GM12878 (cell line): ENCODE data around the gene CYP26A1. TPM values are rescaled to one million over a fixed set of nuclear protein-coding genes. Genes with fewer than 3 reads are reported as not detected.

ENCODE experiments used
- ATAC-seq: fragments of 200-7000 bp; cut with Tn5 transposase; 3 replicates; pipeline ENCODE4 v1.9.1; 2020; ENCODE audit warnings: mild to moderate bottlenecking, moderate library complexity
- BruUV-seq: library from RNA; stranded (reverse); fragments of 400-500 nt; replicated peaks from 2 replicates; lab custom pipeline; 2021; lab: Mats Ljungman, UMichigan
- CTCF ChIA-PET: fragments of 300-600 bp; sonication (Branson Sonifier 250); formaldehyde crosslinking; extraction: SDS; loops from one replicate; lab custom pipeline; 2021; ENCODE audit warnings: inconsistent platforms; lab: Yijun Ruan, JAX
- POLR2A ChIA-PET: fragments of 350-600 bp; formaldehyde crosslinking; extraction: SDS; loops from one replicate; lab custom pipeline; 2021; ENCODE audit warnings: inconsistent platforms; lab: Charles Lee
- RAD21 ChIA-PET: fragments of 300-600 bp; sonication (Branson Sonifier 250); formaldehyde crosslinking; loops from one replicate; lab custom pipeline; 2023; ENCODE audit warnings: antibody characterized with exemption; ENCODE audit not compliant: unreplicated experiment; lab: Charles Lee
- SMC1A ChIA-PET: fragments of 300-600 bp; sonication (Branson Sonifier 250); formaldehyde crosslinking; loops from one replicate; lab custom pipeline; 2023; ENCODE audit not compliant: unreplicated experiment, uncharacterized antibody; lab: Charles Lee
- DNase-seq: peaks from one replicate; pipeline ENCODE4 v3.0.0-alpha.2; 2011; ENCODE audit warnings: low read depth, low spot score
- FAIRE-seq: peaks from 3 replicates; lab custom pipeline; 2011; peaks lifted over from hg19 to GRCh38; lab: Jason Lieb, UNC
- H2AFZ ChIP-seq: 2 replicates; pipeline ENCODE4 v1.6.0; 2011; ENCODE audit warnings: low read depth, low read length, control low read depth; ENCODE audit not compliant: control insufficient read depth
- H3K27ac ChIP-seq: 2 replicates; pipeline ENCODE4 v1.5.1; 2011; ENCODE audit warnings: control low read depth; ENCODE audit not compliant: control insufficient read depth, insufficient read depth
- H3K27me3 ChIP-seq, 2 experiments: replicated peaks in 1 of 2; 2 replicates each; pipeline versions ENCODE4 v1.6.0 to v1.6.1; 2011; ENCODE audit warnings: low read length in 1 of 2; ENCODE audit not compliant: control insufficient read depth in 2 of 2, insufficient read depth in 2 of 2
- H3K36me3 ChIP-seq, 2 experiments: 2 replicates each; pipeline ENCODE4 v1.5.1; 2011; ENCODE audit warnings: low read length in 1 of 2; ENCODE audit not compliant: control insufficient read depth in 2 of 2, insufficient read depth in 2 of 2
- H3K4me1 ChIP-seq: 2 replicates; pipeline ENCODE4 v1.6.1; 2011; ENCODE audit warnings: mild to moderate bottlenecking, low read length, moderate library complexity, mixed read lengths; ENCODE audit not compliant: control insufficient read depth, insufficient read depth
- H3K4me2 ChIP-seq: 2 replicates; pipeline ENCODE4 v1.6.0; 2011; ENCODE audit warnings: control low read depth; ENCODE audit not compliant: control insufficient read depth, insufficient read depth
- H3K4me3 ChIP-seq: fragments of 200-600 bp; sonication (generic); 2 replicates; pipeline ENCODE4 v1.5.1; 2016
- H3K79me2 ChIP-seq: 2 replicates; pipeline ENCODE4 v1.6.0; 2011; ENCODE audit warnings: low read length; ENCODE audit not compliant: control insufficient read depth, insufficient read depth
- H3K9ac ChIP-seq: 2 replicates; pipeline ENCODE4 v1.8.0; 2011; ENCODE audit warnings: low read length, control low read depth, mixed read lengths; ENCODE audit not compliant: control insufficient read depth, insufficient read depth
- H3K9me3 ChIP-seq: replicated peaks from 3 replicates; pipeline ENCODE4 v1.5.1; 2011; ENCODE audit warnings: mild to moderate bottlenecking, low read length; ENCODE audit not compliant: control insufficient read depth, insufficient read depth
- H4K20me1 ChIP-seq: 2 replicates; pipeline ENCODE4 v1.6.0; 2011; ENCODE audit not compliant: control insufficient read depth, insufficient read depth
- IKZF2 ChIP-seq, 2 experiments: fragments of 450-650 bp; IDR thresholded peaks; 2 replicates each; pipeline ENCODE4 v1.6.1; 2017; ENCODE audit warnings: mild to moderate bottlenecking in 2 of 2, moderate library complexity in 2 of 2
- MTA3 ChIP-seq: IDR thresholded peaks from 2 replicates; pipeline ENCODE4 v1.6.1; 2012; ENCODE audit warnings: low read length, inconsistent platforms, borderline replicate concordance
- MYB ChIP-seq: fragments of 150-350 bp; IDR thresholded peaks from 2 replicates; pipeline ENCODE4 v1.6.1; 2014; ENCODE audit warnings: mild to moderate bottlenecking, low read depth, low read length, borderline replicate concordance
- NFXL1 ChIP-seq: fragments of 450-650 bp; IDR thresholded peaks from 2 replicates; pipeline ENCODE4 v1.6.1; 2017; ENCODE audit warnings: antibody characterized with exemption, mild to moderate bottlenecking, borderline replicate concordance
- NFYA ChIP-seq: IDR thresholded peaks from 2 replicates; pipeline ENCODE4 v1.6.1; 2011; ENCODE audit warnings: low read depth, mild to moderate bottlenecking, low read length, improper control_type of control experiment, borderline replicate concordance
- NRF1 ChIP-seq: conservative IDR thresholded peaks from 2 replicates; pipeline ENCODE4 v1.6.1; 2011; ENCODE audit warnings: mild to moderate bottlenecking, low read depth, low read length, improper control_type of control experiment
- PAX8 ChIP-seq: fragments of 450-650 bp; IDR thresholded peaks from 2 replicates; pipeline ENCODE4 v1.6.1; 2017; ENCODE audit warnings: mild to moderate bottlenecking, moderate library complexity
- RBBP5 ChIP-seq: fragments of 200-600 bp; sonication (generic); conservative IDR thresholded peaks from 2 replicates; pipeline ENCODE4 v1.6.1; 2016
- RCOR1 ChIP-seq: conservative IDR thresholded peaks from 2 replicates; pipeline ENCODE4 v1.6.1; 2012; ENCODE audit warnings: low read depth, low read length, improper control_type of control experiment
- RFX5 ChIP-seq: IDR thresholded peaks from 2 replicates; pipeline ENCODE4 v1.6.1; 2011; ENCODE audit warnings: low read depth, low read length, improper control_type of control experiment
- RUNX3 ChIP-seq: IDR thresholded peaks from 2 replicates; pipeline ENCODE4 v1.6.1; 2012; ENCODE audit warnings: low read length, inconsistent platforms
- ZNF217 ChIP-seq: fragments of 450-650 bp; IDR thresholded peaks from 2 replicates; pipeline ENCODE4 v1.6.1; 2017; ENCODE audit warnings: antibody characterized with exemption, mild to moderate bottlenecking
- WGBS: methylation state at CpG from one replicate; pipeline ENCODE4 v1.1.6; 2016; ENCODE audit warnings: low lambda C conversion rate; ENCODE audit not compliant: insufficient replicate concordance, insufficient coverage; ENCODE audit errors: missing lambda C conversion rate; 5-methylcytosine and 5-hydroxymethylcytosine counted together
- in situ Hi-C: fragments of 300-500 bp; cut with MboI; formaldehyde crosslinking; loops from 9 replicates; pipeline ENCODE4 v1.14.3; 2018; ENCODE audit warnings: mixed read lengths
- intact Hi-C: fragments of 100-400 bp; cut with micrococcal nuclease; formaldehyde crosslinking; loops from one replicate; pipeline ENCODE4 v1.14.2; 2022; ENCODE audit not compliant: unreplicated experiment
- polyA plus RNA-seq, 11 experiments: library from polyadenylated mRNA; depleted of rRNA in 4 of 11; unstranded in 6 of 11; stranded (reverse) in 5 of 11; fragments of >200 nt; fragmentation: Nextera tagmentation in 4 of 11; fragmentation: Illumina TruSeq in 1 of 11; extraction: Ambion mirVana in 4 of 11; extraction: Trizol in 1 of 11; gene quantifications; 1 replicate in 1 of 11; 2 replicates in 10 of 11; pipeline versions ENCODE4 v1.2.1 to v1.2.3, GENCODE V29; 2011 to 2016; ENCODE audit warnings: inconsistent platforms in 2 of 11, missing spikeins in 2 of 11, low read depth in 1 of 11
- total RNA-seq, 4 experiments: library from RNA; depleted of rRNA in 3 of 4; stranded (reverse); fragments of >200 nt in 3 of 4; fragmentation: Illumina TruSeq in 1 of 4; extraction: Trizol in 1 of 4; gene quantifications; 2 replicates each; pipeline versions ENCODE4 v1.2.1 to v1.2.3, GENCODE V29; 2013 to 2021
- TF ChIP-seq, protein P1 (sequence below): fragments of 450-650 bp; IDR thresholded peaks from 2 replicates; pipeline ENCODE4 v1.6.1; 2016; ENCODE audit warnings: mild to moderate bottlenecking
- TF ChIP-seq, protein P2 (sequence below): fragments of 450-650 bp; IDR thresholded peaks from 2 replicates; pipeline ENCODE4 v1.6.1; 2018; ENCODE audit warnings: borderline replicate concordance, mild to moderate bottlenecking; ENCODE audit not compliant: partially characterized antibody

CYP26A1 gene
- total and polyA plus RNA-seq, 10 of the 15 experiments (the other 5 are each of a cell fraction or from before 2014, with no cell fraction given) = not detected

DNA sequence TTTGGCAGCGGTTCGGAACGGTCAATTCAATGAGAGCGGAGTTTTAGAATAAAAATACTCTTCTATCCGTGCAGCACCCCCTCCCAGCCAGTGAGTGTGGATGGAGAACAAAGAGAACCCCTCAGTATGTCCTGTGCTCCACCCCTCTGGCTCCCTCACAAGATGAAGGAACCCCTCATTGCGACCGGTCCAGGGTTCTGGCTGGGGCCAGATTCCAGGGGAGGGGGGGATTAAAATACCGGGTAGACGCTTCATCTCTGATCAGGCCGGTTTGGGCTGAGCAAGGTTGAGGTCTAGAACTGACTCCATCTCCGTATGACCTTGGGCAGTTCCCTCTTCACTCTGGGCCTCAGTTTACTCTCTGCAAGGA lies 7.2 kb upstream of the CYP26A1 start:
- in situ Hi-C loops (no loop called here), intact Hi-C loops (no loop called here)
- no peaks in the 10 kb centered on the region for H4K20me1 ChIP-seq
- H3K27me3 ChIP-seq = peaks cover 8 to 35% of the 10 kb centered on the region in 2 experiments
- BruUV-seq = no TSS peak
- no peak overlapping the region for H3K27ac ChIP-seq
- no peaks in the 10 kb centered on the region for H3K4me1 ChIP-seq
- H3K79me2 ChIP-seq = no peaks in the 10 kb centered on the region
- no peaks in the 10 kb centered on the region for H3K9me3 ChIP-seq
- H2AFZ ChIP-seq = no peak overlapping the region
- H3K4me3 ChIP-seq = no peak overlapping the region
- ChIA-PET RAD21 (no interaction called here), CTCF (no interaction called here), SMC1A (no interaction called here), POLR2A (no interaction called here)
- ATAC-seq = no peak
- DNase-seq = no peak
- FAIRE-seq = no peak
- TF ChIP-seq RUNX3 (no peak), NRF1 (no peak), RFX5 (no peak), ZNF217 (no peak), NFYA (no peak), MTA3 (no peak), NFXL1 (no peak), RBBP5 (no peak), IKZF2 (IDR thresholded peaks at IDR 0.05) (no peak), MYB (no peak), RCOR1 (no peak), PAX8 (no peak)
- TF ChIP-seq, protein P1, sequence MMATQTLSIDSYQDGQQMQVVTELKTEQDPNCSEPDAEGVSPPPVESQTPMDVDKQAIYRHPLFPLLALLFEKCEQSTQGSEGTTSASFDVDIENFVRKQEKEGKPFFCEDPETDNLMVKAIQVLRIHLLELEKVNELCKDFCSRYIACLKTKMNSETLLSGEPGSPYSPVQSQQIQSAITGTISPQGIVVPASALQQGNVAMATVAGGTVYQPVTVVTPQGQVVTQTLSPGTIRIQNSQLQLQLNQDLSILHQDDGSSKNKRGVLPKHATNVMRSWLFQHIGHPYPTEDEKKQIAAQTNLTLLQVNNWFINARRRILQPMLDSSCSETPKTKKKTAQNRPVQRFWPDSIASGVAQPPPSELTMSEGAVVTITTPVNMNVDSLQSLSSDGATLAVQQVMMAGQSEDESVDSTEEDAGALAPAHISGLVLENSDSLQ = no peak
- TF ChIP-seq, protein P2, sequence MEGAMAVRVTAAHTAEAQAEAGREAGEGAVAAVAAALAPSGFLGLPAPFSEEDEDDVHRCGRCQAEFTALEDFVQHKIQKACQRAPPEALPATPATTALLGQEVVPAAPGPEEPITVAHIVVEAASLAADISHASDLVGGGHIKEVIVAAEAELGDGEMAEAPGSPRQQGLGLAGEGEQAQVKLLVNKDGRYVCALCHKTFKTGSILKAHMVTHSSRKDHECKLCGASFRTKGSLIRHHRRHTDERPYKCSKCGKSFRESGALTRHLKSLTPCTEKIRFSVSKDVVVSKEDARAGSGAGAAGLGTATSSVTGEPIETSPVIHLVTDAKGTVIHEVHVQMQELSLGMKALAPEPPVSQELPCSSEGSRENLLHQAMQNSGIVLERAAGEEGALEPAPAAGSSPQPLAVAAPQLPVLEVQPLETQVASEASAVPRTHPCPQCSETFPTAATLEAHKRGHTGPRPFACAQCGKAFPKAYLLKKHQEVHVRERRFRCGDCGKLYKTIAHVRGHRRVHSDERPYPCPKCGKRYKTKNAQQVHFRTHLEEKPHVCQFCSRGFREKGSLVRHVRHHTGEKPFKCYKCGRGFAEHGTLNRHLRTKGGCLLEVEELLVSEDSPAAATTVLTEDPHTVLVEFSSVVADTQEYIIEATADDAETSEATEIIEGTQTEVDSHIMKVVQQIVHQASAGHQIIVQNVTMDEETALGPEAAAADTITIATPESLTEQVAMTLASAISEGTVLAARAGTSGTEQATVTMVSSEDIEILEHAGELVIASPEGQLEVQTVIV = no peak
- WGBS = 22% methylated on average over 11 of the region's 11 CpGs
- H3K36me3 ChIP-seq = no peaks in the 10 kb centered on the region
- H3K9ac ChIP-seq = no peak overlapping the region
- no peak overlapping the region for H3K4me2 ChIP-seq
